CD4-positive, CD25-positive, alpha-beta regulatory T cell (primary cell): ENCODE data around the gene PRR19. TPM values are rescaled to one million over a fixed set of nuclear protein-coding genes. Genes with fewer than 3 reads are reported as not detected.

Experiments
- ATAC-seq, 2 donors: fragments of 150-1000 bp; cut with Tn5 transposase; one replicate each; pipeline ENCODE4 v1.10.0; 2021; ENCODE audit warnings: low read depth in 2 of 2, moderate number of reproducible peaks in 2 of 2, moderate library complexity in 1 of 2
- DNase-seq, 3 donors: peaks; one replicate each; pipeline versions ENCODE4 v3.0.0 to v3.0.0-alpha.2; 2012 to 2022; ENCODE audit warnings: mixed read lengths in 1 of 3
- H3K27ac ChIP-seq: one replicate; pipeline ENCODE4 v1.7.0; 2013; ENCODE audit warnings: mild to moderate bottlenecking, low read length; ENCODE audit not compliant: insufficient read depth, poor library complexity, severe bottlenecking
- H3K27me3 ChIP-seq: one replicate; pipeline ENCODE4 v1.7.0; 2013; ENCODE audit warnings: low read length; ENCODE audit not compliant: control insufficient read depth, insufficient read depth
- H3K36me3 ChIP-seq: one replicate; pipeline ENCODE4 v1.7.0; 2013; ENCODE audit warnings: mild to moderate bottlenecking, low read length, moderate library complexity; ENCODE audit not compliant: control insufficient read depth, insufficient read depth
- H3K4me1 ChIP-seq: 2 replicates; pipeline ENCODE4 v1.7.0; 2013; ENCODE audit warnings: mild to moderate bottlenecking, low read length; ENCODE audit not compliant: insufficient read depth, control insufficient read depth, poor library complexity, severe bottlenecking
- H3K4me3 ChIP-seq: one replicate; pipeline ENCODE4 v1.7.0; 2013; ENCODE audit warnings: low read depth, mild to moderate bottlenecking, low read length, moderate library complexity
- H3K9me3 ChIP-seq, 2 experiments: 1 replicate in 1 of 2; 2 replicates in 1 of 2; pipeline ENCODE4 v1.7.0; 2013; ENCODE audit warnings: low read length in 2 of 2, mild to moderate bottlenecking in 1 of 2, moderate library complexity in 1 of 2; ENCODE audit not compliant: control insufficient read depth in 2 of 2
- H3K27ac Mint-ChIP-seq, 3 donors: one replicate each; pipeline ENCODE4 v1.8.0; 2020 to 2022; ENCODE audit warnings: mild to moderate bottlenecking in 3 of 3, mixed read lengths in 3 of 3, moderate library complexity in 2 of 3
- H3K27me3 Mint-ChIP-seq: one replicate; pipeline ENCODE4 v1.8.0; 2022; ENCODE audit warnings: mild to moderate bottlenecking, mixed read lengths
- H3K36me3 Mint-ChIP-seq: one replicate; pipeline ENCODE4 v1.8.0; 2020; ENCODE audit warnings: mixed read lengths
- H3K4me1 Mint-ChIP-seq, 4 donors: one replicate each; pipeline ENCODE4 v1.8.0; 2020 to 2022; ENCODE audit warnings: mixed read lengths in 4 of 4, mild to moderate bottlenecking in 1 of 4
- H3K4me3 Mint-ChIP-seq, 4 donors: one replicate each; pipeline ENCODE4 v1.8.0; 2020 to 2022; ENCODE audit warnings: mild to moderate bottlenecking in 4 of 4, mixed read lengths in 4 of 4, moderate library complexity in 3 of 4
- H3K9me3 Mint-ChIP-seq, 7 donors: one replicate each; pipeline ENCODE4 v1.8.0; 2020 to 2022; ENCODE audit warnings: mixed read lengths in 7 of 7, mild to moderate bottlenecking in 3 of 7, moderate library complexity in 2 of 7
- polyA plus RNA-seq, 4 donors: library from polyadenylated mRNA; unstranded; fragments of 300-500 nt; fragmentation: Illumina TruSeq; gene quantifications; one replicate each; pipeline ENCODE4 v1.2.3, GENCODE V29; 2021
- total RNA-seq: library from RNA; stranded (reverse); gene quantifications from one replicate; pipeline ENCODE4 v1.2.3, GENCODE V29; 2022

PRR19 gene
- total and polyA plus RNA-seq, 5 donors from 2014 or later: 0.10 to 0.83 (median 0.21) TPM; not detected in 1

DNA sequence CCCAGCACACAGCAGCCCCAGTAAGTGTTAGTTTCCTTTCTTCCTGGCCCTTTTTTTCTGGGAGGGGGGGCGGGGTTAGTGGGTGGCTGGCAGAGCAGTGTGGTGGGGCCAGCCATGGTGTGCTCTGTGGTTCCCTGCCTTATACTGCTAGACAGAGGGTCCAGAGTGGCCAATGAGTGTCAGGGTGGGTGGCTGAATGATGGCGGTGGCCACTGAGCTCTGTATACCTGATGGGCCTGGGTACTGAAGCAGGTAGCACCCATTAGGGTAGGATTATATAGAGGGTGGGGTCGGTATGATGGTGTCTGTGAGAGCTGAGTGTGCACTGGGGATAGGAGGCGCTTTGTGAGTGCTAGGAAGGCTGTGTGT is 19.1 kb upstream of the PRR19 start:
- Histone ChIP-seq H3K4me1 (peaks cover 58% of the 10 kb centered on the region), H3K4me3 (peak overlapping the region; percentile 78), H3K36me3 (peaks cover 9% of the 10 kb centered on the region), H3K9me3 (no peaks in the 10 kb centered on the region), H3K27me3 (no peaks in the 10 kb centered on the region), H3K27ac (peak overlapping the region; percentile 91)
- Mint-ChIP-seq H3K36me3 (no peaks in the 10 kb centered on the region), H3K9me3 (no peaks in the 10 kb centered on the region), H3K4me1 (peaks cover 4 to 42% (median 28%) of the 10 kb centered on the region in 4 donors), H3K27ac (no peak overlapping the region), H3K27me3 (peaks cover 5% of the 10 kb centered on the region), H3K4me3 (peak overlapping the region in 1 of 4 donors; percentile 82)
- DNase-seq (no peak), ATAC-seq (no peak)

DNA sequence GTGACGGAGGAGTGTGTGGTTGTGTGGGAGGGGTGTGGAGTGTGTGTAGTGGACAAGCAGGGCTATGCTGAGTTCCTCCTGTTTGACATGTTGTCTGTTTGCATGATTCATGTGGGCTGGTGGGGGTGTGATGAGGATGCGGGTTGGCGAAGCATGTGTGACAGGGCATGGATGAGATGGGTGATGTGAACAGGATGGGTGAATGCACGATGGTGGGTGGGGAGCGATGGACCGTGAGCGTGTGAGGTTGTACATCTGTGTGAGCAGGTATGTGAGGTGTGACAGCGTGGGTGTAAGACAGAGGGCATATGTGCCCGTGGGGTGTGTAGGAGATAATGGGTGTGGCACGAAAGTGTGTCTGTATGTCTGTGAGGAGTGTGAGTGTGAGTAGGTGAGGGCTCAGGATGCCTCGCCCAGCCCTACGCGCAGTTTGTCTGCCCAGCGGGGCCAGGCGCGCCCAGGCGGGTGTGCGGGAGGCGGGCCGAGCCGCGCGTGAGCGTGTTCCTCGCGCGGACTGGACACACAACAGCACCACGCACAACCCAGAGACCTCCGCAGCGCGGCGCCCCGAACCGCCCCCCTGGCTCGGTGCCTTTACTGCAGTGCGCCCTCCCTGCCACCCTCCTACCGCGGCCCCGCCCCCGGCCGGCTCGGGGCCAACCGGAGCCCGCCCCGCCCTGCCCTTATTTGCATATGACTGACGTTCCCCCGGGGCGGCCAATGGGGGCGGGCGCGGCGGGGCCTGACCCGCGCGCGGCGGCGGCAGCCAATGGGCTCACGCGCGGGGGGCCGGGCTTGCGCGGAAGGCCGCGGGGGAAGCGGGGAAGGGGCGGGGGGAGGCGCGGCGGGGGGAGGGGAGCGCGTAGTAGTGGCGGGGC is 18.5 kb upstream of the PRR19 start:
- DNase-seq (peak; percentile 95), ATAC-seq (peak; percentile 69 to 75)
- Histone ChIP-seq H3K36me3 (peaks cover 15% of the 10 kb centered on the region), H3K27ac (peak overlapping the region; percentile 91), H3K9me3 (no peaks in the 10 kb centered on the region), H3K4me3 (peak overlapping the region; percentile 78), H3K27me3 (no peaks in the 10 kb centered on the region), H3K4me1 (peaks cover 58% of the 10 kb centered on the region)
- no peak overlapping the region for H3K4me3 Mint-ChIP-seq
- no peak overlapping the region for H3K27ac Mint-ChIP-seq
- H3K27me3 Mint-ChIP-seq: peaks cover 5% of the 10 kb centered on the region
- peaks cover 4 to 38% (median 26%) of the 10 kb centered on the region in 4 donors for H3K4me1 Mint-ChIP-seq
- H3K36me3 Mint-ChIP-seq: no peaks in the 10 kb centered on the region
- H3K9me3 Mint-ChIP-seq: no peaks in the 10 kb centered on the region

DNA sequence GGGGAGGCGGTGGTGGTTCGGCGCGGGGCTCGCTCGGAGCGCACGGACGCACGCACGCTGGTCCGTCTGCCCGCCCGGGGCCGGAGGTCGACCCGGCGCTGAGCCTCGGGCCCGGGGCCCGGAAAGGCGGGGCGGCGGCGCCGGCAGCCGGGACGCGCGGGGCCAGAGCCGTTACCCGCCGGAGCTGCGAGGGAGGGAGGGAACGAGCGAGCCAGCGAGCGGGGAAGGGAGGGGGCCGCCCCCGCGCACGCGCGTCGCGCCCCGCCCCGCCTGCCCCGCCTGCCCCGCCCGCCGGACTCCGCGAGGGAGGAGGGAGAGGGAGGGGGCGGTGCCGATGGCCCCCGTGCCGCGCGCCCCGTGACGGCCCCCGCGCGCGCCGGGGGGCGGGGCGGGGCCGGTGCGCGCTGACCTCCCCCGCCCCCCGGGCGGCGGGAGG is 17.8 kb upstream of the PRR19 start:
- Histone ChIP-seq H3K27ac (peak overlapping the region; percentile 65), H3K9me3 (no peaks in the 10 kb centered on the region), H3K4me1 (peaks cover 53% of the 10 kb centered on the region), H3K27me3 (no peaks in the 10 kb centered on the region), H3K36me3 (peaks cover 22% of the 10 kb centered on the region), H3K4me3 (no peak overlapping the region)
- Mint-ChIP-seq H3K9me3 (no peaks in the 10 kb centered on the region), H3K27ac (no peak overlapping the region), H3K27me3 (peaks cover 5% of the 10 kb centered on the region), H3K36me3 (no peaks in the 10 kb centered on the region), H3K4me1 (peaks cover 4 to 31% (median 23%) of the 10 kb centered on the region in 4 donors), H3K4me3 (no peak overlapping the region)
- DNase-seq (peak; percentile 83 to 91 (median 83)), ATAC-seq (peak; percentile 32 to 35)

DNA sequence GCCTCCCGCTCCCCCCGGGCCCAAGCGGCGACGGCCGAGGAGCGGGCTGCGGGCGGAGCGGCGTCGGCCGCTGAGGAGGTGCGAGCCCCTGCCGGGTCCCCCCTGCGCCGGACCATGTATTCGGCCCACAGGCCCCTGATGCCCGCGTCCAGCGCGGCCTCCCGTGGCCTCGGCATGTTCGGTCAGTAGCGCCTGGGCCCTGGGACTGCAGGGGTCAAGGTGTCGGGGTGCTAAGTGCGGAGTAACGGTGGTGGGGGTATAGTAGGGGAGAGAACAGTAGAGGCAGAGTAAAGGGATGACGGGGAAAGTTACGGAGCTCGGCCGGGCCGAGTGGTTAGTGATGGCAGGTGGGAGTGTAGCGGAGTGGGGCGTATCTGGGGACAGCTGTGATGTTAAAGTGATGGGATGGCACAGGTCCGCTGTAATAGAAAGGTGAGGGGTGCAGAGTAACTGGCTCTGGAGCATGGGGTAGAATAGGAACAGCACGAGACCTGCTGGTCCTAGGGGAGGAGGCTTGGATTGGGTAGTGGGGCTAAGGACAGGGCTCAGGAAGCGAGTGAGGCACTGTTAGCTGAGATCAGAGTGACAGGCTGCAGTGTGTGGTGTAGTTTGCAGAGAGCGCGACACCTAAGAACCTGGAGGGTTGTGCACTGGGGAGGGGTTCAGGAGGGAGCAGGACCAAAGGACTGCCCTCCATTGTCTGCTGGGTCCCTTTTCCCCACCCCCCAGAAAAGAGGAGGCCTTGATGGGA is 17.2 kb upstream of the PRR19 start:
- Mint-ChIP-seq H3K4me1 (peaks cover 0 to 25% (median 17%) of the 10 kb centered on the region in 4 donors), H3K9me3 (no peaks in the 10 kb centered on the region), H3K4me3 (peak overlapping the region; percentile 74 to 96 (median 88)), H3K36me3 (no peaks in the 10 kb centered on the region), H3K27me3 (peaks cover 5% of the 10 kb centered on the region), H3K27ac (peak overlapping the region; percentile 97 to 98 (median 97))
- Histone ChIP-seq H3K36me3 (peaks cover 28% of the 10 kb centered on the region), H3K4me3 (peak overlapping the region; percentile 60), H3K27ac (peak overlapping the region; percentile 78), H3K27me3 (no peaks in the 10 kb centered on the region), H3K4me1 (peaks cover 46% of the 10 kb centered on the region), H3K9me3 (no peaks in the 10 kb centered on the region)
- DNase-seq (peak in 1 of 3 donors; percentile 33), ATAC-seq (no peak)

DNA sequence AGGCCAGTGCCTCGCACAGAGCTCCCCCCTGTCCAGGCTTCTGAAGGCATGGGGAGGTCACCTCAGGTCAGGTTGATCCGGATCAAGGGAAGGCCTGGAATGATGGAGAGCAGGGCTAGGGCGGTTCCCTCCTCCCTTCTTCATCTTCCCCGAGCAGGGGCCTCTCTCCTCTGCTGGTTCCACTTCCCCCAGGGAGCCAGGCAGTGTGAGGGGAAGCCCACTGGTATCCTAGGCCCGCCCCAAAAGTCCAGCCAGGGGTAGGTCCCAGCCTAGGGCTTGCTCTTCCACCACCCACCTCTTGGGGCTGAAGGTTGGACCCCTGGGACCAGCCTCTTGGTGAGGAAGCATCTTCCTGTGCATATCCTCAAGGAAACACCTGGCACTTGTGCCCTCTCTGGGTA is 16.4 kb upstream of the PRR19 start:
- Mint-ChIP-seq H3K4me3 (peak overlapping the region; percentile 48 to 96 (median 84)), H3K36me3 (no peaks in the 10 kb centered on the region), H3K27ac (peak overlapping the region; percentile 92 to 98 (median 97)), H3K9me3 (no peaks in the 10 kb centered on the region), H3K4me1 (peaks cover 0 to 23% (median 17%) of the 10 kb centered on the region in 4 donors), H3K27me3 (peaks cover 5% of the 10 kb centered on the region)
- Histone ChIP-seq H3K27ac (peak overlapping the region; percentile 78), H3K27me3 (no peaks in the 10 kb centered on the region), H3K9me3 (no peaks in the 10 kb centered on the region), H3K36me3 (peaks cover 34% of the 10 kb centered on the region), H3K4me3 (peak overlapping the region; percentile 60), H3K4me1 (peaks cover 42% of the 10 kb centered on the region)
- ATAC-seq: no peak
- no peak for DNase-seq

DNA sequence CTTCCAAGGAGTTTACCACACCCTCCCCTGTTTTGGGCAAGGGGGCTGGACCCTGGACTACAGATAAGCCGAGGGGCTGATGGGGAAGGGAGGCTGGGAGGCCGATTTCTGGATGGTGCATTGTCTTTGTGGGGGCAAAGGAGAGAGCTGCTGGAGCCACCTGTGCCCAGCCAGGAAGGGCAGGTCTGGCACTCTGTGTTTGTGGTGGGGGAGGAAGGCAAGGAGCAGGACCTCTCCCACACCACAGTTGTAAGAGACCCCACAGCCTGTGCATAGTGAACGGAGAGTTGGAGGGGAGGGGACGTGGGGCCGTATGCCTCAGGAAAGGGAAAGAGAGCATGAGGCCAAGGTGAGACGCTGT is 16.0 kb upstream of the PRR19 start:
- peaks cover 42% of the 10 kb centered on the region for H3K4me1 ChIP-seq
- H3K9me3 ChIP-seq: no peaks in the 10 kb centered on the region
- H3K27ac Mint-ChIP-seq: peak overlapping the region in 2 of 3 donors; percentile 69 to 92
- H3K4me3 ChIP-seq: no peak overlapping the region
- no peak for DNase-seq
- H3K4me3 Mint-ChIP-seq: peak overlapping the region in 2 of 4 donors; percentile 48 to 96
- peaks cover 5% of the 10 kb centered on the region for H3K27me3 Mint-ChIP-seq
- no peak for ATAC-seq
- H3K9me3 Mint-ChIP-seq: no peaks in the 10 kb centered on the region
- peaks cover 34% of the 10 kb centered on the region for H3K36me3 ChIP-seq
- H3K27ac ChIP-seq: peak overlapping the region; percentile 78
- peaks cover 0 to 23% (median 17%) of the 10 kb centered on the region in 4 donors for H3K4me1 Mint-ChIP-seq
- no peaks in the 10 kb centered on the region for H3K27me3 ChIP-seq
- no peaks in the 10 kb centered on the region for H3K36me3 Mint-ChIP-seq

DNA sequence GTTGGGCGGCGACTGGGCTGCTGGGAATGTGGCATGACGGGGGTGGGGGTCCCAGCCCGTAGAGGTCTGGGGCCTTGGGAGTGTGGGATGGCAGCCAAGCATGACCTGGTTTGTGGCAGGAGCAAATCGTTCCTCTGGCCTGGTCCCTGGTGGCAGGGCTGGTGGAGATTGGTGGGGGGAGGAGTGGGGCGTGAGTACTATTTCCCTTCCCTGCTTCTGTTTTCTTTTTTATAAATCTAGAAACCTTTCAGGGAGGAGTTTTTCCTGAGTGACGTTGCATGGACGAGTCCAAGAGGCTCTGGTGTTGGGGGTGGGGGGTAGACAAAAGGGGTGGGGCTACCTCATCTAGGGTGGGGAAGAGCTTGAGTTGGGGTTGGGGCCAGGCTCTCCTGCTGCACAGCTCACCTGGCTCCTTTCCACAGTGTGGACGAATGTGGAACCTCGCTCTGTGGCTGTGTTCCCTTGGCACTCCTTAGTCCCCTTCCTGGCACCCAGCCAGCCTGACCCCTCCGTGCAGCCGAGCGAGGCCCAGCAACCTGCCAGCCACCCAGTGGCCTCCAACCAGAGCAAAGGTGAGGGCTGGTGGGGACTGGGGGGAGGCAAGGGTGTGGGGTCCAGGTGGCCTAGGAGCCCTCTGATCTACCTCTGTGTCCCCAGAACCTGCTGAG is 15.4 kb upstream of the PRR19 start:
- Histone ChIP-seq H3K27me3 (no peaks in the 10 kb centered on the region), H3K36me3 (peaks cover 34% of the 10 kb centered on the region), H3K4me1 (peaks cover 37% of the 10 kb centered on the region), H3K9me3 (no peaks in the 10 kb centered on the region), H3K4me3 (no peak overlapping the region), H3K27ac (peak overlapping the region; percentile 78)
- H3K27ac Mint-ChIP-seq: peak overlapping the region in 2 of 3 donors; percentile 32 to 69
- H3K4me1 Mint-ChIP-seq: peaks cover 0 to 26% (median 17%) of the 10 kb centered on the region in 4 donors
- no peak for DNase-seq
- H3K4me3 Mint-ChIP-seq: peak overlapping the region in 3 of 4 donors; percentile 17 to 56 (median 48)
- no peaks in the 10 kb centered on the region for H3K9me3 Mint-ChIP-seq
- peaks cover 5% of the 10 kb centered on the region for H3K27me3 Mint-ChIP-seq
- H3K36me3 Mint-ChIP-seq: peaks cover 1% of the 10 kb centered on the region
- ATAC-seq: no peak
